GM21526 (cell line): ENCODE results near the gene VSIG8.

Experiments
- ATAC-seq: cut with Tn5 transposase; IDR thresholded peaks from one replicate; pipeline ENCODE4 v1.9.1; 2021; ENCODE audit warnings: moderate library complexity; ENCODE audit not compliant: unreplicated experiment, low FRiP score

VSIG8 gene

GRCh38 chr1:159889202-159889601 lies 26.7 kb upstream of the VSIG8 start:
- no peak for ATAC-seq

DNA sequence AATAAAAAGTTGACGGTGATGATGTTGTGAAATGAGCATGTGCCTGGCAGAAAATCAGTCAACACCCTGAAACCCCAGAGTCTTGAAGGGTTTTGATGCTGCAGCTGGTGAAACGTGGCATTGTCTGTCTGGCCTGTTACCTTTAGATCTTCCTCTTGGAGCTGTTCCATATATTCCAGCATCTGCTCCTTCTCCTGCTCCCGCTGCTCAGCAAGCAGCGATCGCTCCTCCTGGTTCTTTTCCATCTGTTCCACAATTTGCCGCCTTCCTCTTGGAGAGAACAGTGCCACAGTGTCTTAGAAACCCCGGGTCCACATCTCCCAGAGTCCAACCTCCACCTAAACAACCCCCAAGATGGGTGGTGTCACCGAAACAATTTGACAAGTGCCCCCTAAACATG lies 21.8 kb upstream of the VSIG8 start:
- ATAC-seq: no peak

GRCh38 chr1:159883134-159883533 lies 20.7 kb upstream of the VSIG8 start:
- no peak for ATAC-seq

- ATAC-seq: no peak
Measured at GRCh38 chr1:159882527-159882862, 20.0 kb upstream of the VSIG8 start.

DNA sequence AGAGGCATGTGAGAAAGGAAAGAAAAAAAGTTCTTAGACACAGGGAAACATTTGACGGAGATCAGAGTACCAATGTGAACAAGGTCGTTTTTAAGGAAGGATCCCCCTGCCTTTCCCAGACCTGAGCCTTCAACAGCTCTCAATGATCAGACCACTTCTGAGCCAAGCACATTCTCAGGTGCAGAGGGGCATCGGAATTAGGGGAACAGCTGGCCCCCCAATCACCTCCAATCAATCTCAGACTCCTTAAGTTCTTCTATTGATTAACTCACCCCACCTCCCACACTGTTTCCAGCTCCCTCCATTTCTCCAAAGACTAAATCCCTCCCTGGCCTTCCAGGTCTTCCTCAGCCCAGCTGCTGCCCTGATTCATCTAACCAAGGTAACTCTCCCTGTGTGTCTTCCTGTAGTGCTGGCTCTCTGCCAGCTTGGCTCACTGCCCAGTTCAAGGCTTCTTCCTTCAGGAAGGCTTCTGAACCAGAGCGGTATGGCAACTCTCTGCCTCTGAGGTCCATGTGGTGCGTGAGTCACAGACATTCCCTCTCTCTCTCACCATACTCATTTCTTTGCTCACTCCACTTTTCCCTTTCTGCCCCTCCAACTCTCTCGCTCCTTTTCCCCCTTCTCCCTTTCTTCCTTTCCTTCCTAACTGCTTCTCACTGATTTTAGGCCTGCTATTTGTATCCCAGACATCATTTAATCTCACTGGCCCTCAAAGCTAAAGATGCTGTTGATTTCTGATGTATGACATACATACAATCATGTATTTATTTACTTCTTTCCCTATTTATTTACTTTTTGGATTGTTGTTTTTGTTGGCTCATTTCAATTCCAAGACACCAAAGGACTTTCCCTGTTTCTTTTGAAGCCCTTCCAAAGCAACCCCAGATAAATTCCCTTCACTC lies 19.4 kb upstream of the VSIG8 start:
- no peak for ATAC-seq

GRCh38 chr1:159880430-159880829 lies 18.0 kb upstream of the VSIG8 start:
- no peak for ATAC-seq

DNA sequence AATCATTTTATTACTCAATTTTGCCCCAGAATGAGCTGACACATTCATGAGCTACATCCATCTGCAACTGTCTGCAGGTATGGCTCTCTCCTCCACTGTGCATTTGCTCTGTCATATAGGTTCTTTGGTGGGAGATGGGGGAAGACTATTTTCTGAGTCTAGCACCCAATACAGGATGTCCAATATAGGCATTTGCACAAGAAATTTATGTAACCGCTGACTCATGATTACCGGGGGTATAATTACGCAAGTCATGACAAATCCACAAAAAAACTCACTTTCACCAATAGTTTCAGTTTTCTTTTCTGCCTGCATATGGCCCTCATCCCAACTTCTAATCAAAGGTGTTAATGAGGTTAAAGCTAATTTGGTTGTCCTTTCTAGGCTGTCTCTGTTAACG lies 17.5 kb upstream of the VSIG8 start:
- no peak for ATAC-seq

- no peak for ATAC-seq
Measured at GRCh38 chr1:159879136-159879535, 16.7 kb upstream of the VSIG8 start.

DNA sequence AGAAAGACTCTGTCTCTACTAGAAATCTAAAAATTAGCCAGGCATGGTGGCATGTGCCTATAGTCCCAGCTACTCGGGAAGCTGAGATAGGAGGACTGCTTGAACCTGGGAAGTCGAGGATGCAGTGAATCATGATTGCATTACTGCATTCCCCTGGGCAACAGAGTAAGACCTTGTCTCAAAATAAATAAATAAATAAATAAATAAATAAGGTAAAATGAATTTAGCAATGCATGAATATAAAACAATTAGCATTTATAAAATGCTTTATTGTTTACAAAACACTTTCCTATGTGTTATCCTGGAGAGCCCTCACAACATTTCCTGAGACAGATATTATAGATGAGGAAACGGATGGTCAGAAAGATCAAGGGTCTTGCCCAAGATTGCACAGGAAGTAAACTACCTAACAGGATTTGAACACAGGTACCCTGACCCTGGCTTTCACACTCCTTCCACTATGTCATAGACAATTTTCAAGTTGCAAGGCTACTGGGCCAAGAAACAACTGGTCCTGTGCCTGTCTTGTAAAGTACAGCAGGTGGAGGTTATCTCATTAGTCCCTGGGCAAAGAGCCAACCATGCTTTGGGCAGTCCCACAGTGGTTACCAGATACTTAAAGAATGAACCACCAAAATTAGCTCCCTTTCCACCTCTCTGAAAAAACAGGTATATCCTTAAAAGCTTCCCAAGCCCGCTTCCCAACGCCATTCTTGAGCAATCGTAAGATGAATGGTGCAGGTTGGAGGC lies 15.4 kb upstream of the VSIG8 start:
- ATAC-seq: no peak

GRCh38 chr1:159873530-159874143 lies 11.2 kb upstream of the VSIG8 start:
- no peak for ATAC-seq

DNA sequence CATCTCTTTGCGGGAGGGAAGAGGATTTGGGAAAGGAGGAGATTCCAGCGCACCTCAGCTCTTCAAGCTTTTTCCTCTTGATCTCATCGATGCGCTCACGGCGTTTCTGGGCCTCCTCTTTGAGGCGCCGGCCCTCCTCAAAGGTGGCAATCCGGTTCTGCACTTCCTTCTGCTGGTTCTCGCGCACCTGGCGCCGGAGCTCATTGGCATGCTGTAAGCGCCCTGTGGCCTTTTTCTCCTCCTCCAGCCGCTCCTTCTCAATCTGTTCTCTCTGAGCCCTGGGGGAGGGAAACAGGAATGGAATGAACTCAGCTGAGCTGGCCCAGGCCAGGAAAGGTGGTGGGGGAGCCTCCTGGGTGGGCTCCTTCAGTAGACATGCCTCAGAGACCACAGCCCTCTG lies 10.4 kb upstream of the VSIG8 start:
- ATAC-seq: no peak

DNA sequence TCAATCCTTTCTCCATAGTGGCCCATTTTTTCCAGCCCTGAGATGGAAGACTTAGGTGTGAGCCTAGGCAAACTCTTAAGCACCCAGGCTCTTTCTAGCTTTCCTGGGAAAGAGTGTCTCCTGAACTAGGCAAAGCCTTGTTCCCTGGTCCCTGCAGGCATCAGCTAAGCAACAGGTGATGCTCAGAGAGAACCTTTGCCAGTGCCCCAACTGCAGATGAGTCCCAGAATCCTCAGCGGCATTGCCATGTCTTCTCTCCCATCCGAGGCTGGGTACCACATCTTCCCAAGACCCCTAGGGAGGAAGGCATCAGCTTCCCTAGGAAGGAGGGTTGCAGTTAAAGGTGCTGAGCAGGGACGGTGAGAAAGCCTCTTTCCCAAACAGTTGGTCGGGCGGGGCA lies 8.2 kb upstream of the VSIG8 start:
- no peak for ATAC-seq

- ATAC-seq: no peak
Measured at GRCh38 chr1:159869607-159870006, 7.2 kb upstream of the VSIG8 start.

DNA sequence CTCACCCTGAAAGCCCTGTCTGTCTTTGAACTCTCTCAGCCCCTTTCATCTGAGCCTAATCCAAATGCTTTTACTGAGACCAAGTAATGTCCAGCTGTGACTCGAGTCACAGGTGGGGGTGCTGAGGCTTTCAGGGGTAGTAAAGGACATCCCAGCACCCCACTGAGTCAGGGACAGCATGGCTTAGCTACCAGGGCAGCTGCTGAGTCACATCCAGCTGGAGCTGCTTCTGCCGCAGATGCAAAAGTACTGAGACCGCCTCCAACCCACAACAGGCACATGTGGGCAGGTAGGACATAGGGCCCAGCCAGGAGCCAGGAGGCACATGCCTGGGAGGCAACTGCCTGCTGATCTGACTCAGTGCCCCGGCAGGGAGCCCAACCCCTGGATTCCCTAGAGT lies 6.7 kb upstream of the VSIG8 start:
- ATAC-seq: no peak

- no peak for ATAC-seq
Measured at GRCh38 chr1:159868766-159869165, 6.3 kb upstream of the VSIG8 start.

GRCh38 chr1:159867664-159868026 lies 5.2 kb upstream of the VSIG8 start:
- ATAC-seq: no peak

- ATAC-seq: no peak
Measured at GRCh38 chr1:159866905-159867663, 4.6 kb upstream of the VSIG8 start.

DNA sequence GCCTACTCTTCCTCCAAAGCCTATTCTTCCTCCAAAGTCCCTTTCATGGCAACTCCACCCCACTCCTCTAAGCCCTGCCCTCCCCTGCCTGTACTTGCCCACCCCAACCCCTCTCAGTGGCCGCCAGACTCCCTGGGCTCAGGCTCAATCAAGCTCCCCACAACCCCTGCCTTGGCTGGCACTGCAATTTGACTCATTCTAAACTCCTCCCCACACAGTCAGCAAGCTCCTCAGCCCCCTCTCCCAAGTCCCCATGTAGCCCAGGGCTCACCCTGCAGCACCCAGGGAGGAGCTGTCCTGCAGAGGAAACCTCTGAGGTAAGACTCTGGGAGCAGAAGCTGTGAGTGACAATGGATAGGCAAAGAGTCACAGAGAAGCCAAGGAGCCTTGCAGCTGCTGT lies 3.6 kb upstream of the VSIG8 start:
- ATAC-seq: no peak

DNA sequence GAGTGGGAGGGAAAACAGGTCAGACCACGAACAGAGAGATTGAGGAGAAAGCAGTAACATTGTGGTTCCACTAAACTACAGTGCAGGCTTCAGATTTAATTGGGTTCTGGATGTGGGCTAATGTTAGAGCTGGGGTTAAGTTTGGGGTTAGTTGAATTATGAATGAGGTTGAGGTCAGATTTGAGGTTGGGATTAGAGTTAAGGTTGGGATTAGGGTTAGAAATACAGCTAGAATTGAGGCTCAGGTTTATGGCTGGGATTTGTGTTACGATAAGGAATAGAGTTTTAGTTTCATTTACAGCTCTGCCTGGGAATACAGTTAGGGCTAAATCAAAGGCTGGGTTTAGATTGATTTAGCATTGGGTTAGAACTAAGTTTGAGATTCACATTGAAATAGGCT lies 1.8 kb upstream of the VSIG8 start:
- no peak for ATAC-seq

- ATAC-seq: no peak
Measured at GRCh38 chr1:159862031-159862430, 426 bp downstream of the VSIG8 start.

DNA sequence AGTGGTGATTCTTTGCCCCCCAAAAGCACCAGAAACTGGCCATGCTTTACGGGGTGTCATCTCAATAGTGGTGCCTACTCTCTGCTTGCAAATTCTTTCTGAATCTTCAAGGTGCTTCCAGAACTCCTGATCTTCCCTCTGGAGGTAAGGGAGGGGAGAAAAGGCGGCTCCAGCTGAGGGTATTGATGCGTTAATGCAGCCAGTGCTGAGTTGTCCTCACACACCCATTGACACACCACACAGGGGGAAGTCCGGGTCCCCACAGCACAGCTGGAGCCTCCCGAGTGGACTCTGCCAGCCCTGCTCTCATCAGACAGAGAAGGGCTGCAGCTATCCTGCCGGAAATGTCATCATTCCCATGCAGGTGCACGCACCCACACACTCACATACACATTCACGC lies 1.2 kb downstream of the VSIG8 start:
- ATAC-seq: no peak
